Measurements from ENCODE around the gene KLHL21.

- TF ChIP-seq POLR2A (IDR thresholded peaks at IDR 0.05; ENCODE audit: low read depth, low read length): peak; percentile 80
- TF ChIP-seq RAD21 (IDR thresholded peaks at IDR 0.05; ENCODE audit: low read length): peak; percentile 75
- peak; percentile 92 for TF ChIP-seq CTCF (conservative IDR thresholded peaks at IDR 0.05; ENCODE audit: low read depth, low read length)
- no peak for TF ChIP-seq MAFK (IDR thresholded peaks at IDR 0.05; ENCODE audit: low read depth, low read length)
- TF ChIP-seq USF2 (IDR thresholded peaks at IDR 0.05; ENCODE audit: low read depth, low read length): peak; percentile 5; the same call in 1 of the 2 replicates
- TF ChIP-seq MAZ (IDR thresholded peaks at IDR 0.05; ENCODE audit: borderline replicate concordance, low read depth, low read length): peak; percentile 92
- peak; percentile 67 for TF ChIP-seq SMC3 (IDR thresholded peaks at IDR 0.05; ENCODE audit: low read depth, low read length)
- TF ChIP-seq BHLHE40 (IDR thresholded peaks at IDR 0.05; ENCODE audit: low read depth, low read length): peak; percentile 21; the same call in 1 of the 2 replicates
- TF ChIP-seq RCOR1 (IDR thresholded peaks at IDR 0.05; ENCODE audit: insufficient replicate concordance, low read length): no peak
- 0 out of 2 replicates have a peak, but pooled peaks have one; percentile 20 for TF ChIP-seq CEBPB (IDR thresholded peaks at IDR 0.05; ENCODE audit: low read depth, low read length)
- peak; percentile 77; the same call in 1 of the 2 replicates for TF ChIP-seq MXI1 (IDR thresholded peaks at IDR 0.05; ENCODE audit: borderline replicate concordance, low read depth, low read length)
- TF ChIP-seq FOS (IDR thresholded peaks at IDR 0.05; ENCODE audit: low read depth, low read length): no peak
- no peak for TF ChIP-seq RFX5 (IDR thresholded peaks at IDR 0.05; ENCODE audit: low read depth, low read length)
These were observed 48.4 kb downstream of the KLHL21 start, which contains the start of gene NOL9 for GRCh38 chr1:6554031-6554906.
